NCI-H69 (cell line): ENCODE results near the gene TRIP4.
"Not testable (repeated sequence)": the region's sequence is repeated elsewhere in the genome, so short reads cannot be mapped to it uniquely, and the experiment has no call there.

Source experiments
- DNase-seq: peaks from one replicate; lab custom pipeline; 2025; lab: John Stamatoyannopoulos, UW

TRIP4 gene

GRCh38 chr15:64490598-64491259 is 103.1 kb downstream of the TRIP4 start:
- no peak for DNase-seq

GRCh38 chr15:64493641-64494040 is 106.0 kb downstream of the TRIP4 start:
- DNase-seq, result no peak

GRCh38 chr15:64495968-64496367 is 108.3 kb downstream of the TRIP4 start:
- not testable (repeated sequence) for DNase-seq

- no peak for DNase-seq
Observed at GRCh38 chr15:64500695-64501395, 113.2 kb downstream of the TRIP4 start.

- DNase-seq, result peak; percentile 27
Observed at GRCh38 chr15:64501396-64501715, 113.7 kb downstream of the TRIP4 start.

- DNase-seq, result no peak
Observed at GRCh38 chr15:64502151-64502550, 114.5 kb downstream of the TRIP4 start.

GRCh38 chr15:64502551-64502950 is 114.9 kb downstream of the TRIP4 start:
- no peak for DNase-seq

GRCh38 chr15:64503197-64503596 is 115.6 kb downstream of the TRIP4 start:
- DNase-seq, result peak; percentile 14

GRCh38 chr15:64503640-64504039 is 116.0 kb downstream of the TRIP4 start:
- DNase-seq, result no peak
